Omental fat pad (tissue), 4 donors: ENCODE measurements around the gene HVCN1. TPM values are rescaled to one million over a fixed set of nuclear protein-coding genes. Genes with fewer than 3 reads are reported as not detected.

Experiments used
- ATAC-seq: fragments of 150-250 bp; one replicate; pipeline ENCODE4 v1.9.1; 2016; ENCODE audit warnings: mild to moderate bottlenecking, moderate library complexity; ENCODE audit not compliant: low FRiP score
- DNase-seq: peaks from one replicate; pipeline ENCODE4 v3.0.0-alpha.2; 2019; ENCODE audit warnings: low spot score
- CTCF ChIP-seq, 3 donors: fragments of 450-650 bp; IDR thresholded peaks; one replicate each; pipeline ENCODE4 v1.5.1; 2016 to 2017; ENCODE audit warnings: antibody characterized with exemption in 3 of 3, mild to moderate bottlenecking in 3 of 3, moderate library complexity in 2 of 3
- total RNA-seq, 4 donors: library from RNA; depleted of rRNA; stranded (reverse); fragments of >200 nt; gene quantifications; one replicate each; pipeline ENCODE4 v1.1.0, GENCODE V29; 2016

Gene HVCN1
- total RNA-seq, 4 donors from 2014 or later = 10.9 to 15.6 (median 12.2) TPM

- no peak for ATAC-seq
- no peak for TF ChIP-seq CTCF (IDR thresholded peaks at IDR 0.05)
Measured at GRCh38 chr12:110690127-110690430, 1.2 kb upstream of the HVCN1 start.

GRCh38 chr12:110689281-110690126, 589 bp upstream of the HVCN1 start:
- DNase-seq (no peak), ATAC-seq (peak; percentile 73)
- no peak for TF ChIP-seq CTCF (IDR thresholded peaks at IDR 0.05)

More at GRCh38 chr12:110690127-110690430, 1.2 kb upstream of the HVCN1 start:
- no peak for DNase-seq

GRCh38 chr12:110687396-110688169, 1.3 kb downstream of the HVCN1 start:
- DNase-seq (no peak), ATAC-seq (no peak)
- no peak for TF ChIP-seq CTCF (IDR thresholded peaks at IDR 0.05)

GRCh38 chr12:110686294-110686903, 2.5 kb downstream of the HVCN1 start:
- no peak for ATAC-seq
- DNase-seq = no peak
- TF ChIP-seq CTCF (IDR thresholded peaks at IDR 0.05) = no peak

- ATAC-seq (no peak), DNase-seq (no peak)
- TF ChIP-seq CTCF (IDR thresholded peaks at IDR 0.05) = no peak
Measured at GRCh38 chr12:110684312-110684836, 4.5 kb downstream of the HVCN1 start.

GRCh38 chr12:110683888-110684287, 5.0 kb downstream of the HVCN1 start:
- DNase-seq = no peak
- TF ChIP-seq CTCF (IDR thresholded peaks at IDR 0.05) = no peak
- no peak for ATAC-seq
